ENCODE results near the gene SCN3B. TPM values are rescaled to one million over a fixed set of nuclear protein-coding genes. Genes with fewer than 3 reads are reported as not detected.

The SCN3B gene
- total RNA-seq, 1 donor from 2014 or later = 1.3 TPM

- no peak for DNase-seq (ENCODE audit: low spot score)
Measured at GRCh38 chr11:123601136-123601535, 53.3 kb downstream of the SCN3B start.

- no peak for DNase-seq (ENCODE audit: low spot score)
Measured at GRCh38 chr11:123597859-123598258, 56.6 kb downstream of the SCN3B start.

GRCh38 chr11:123594921-123595320 is 59.5 kb downstream of the SCN3B start:
- no peak for DNase-seq (ENCODE audit: low spot score)

- DNase-seq (ENCODE audit: low spot score) = no peak
Measured at GRCh38 chr11:123594188-123594901, 60.1 kb downstream of the SCN3B start.

- DNase-seq (ENCODE audit: low spot score) = no peak
Measured at GRCh38 chr11:123593570-123593969, 60.9 kb downstream of the SCN3B start.

GRCh38 chr11:123590296-123590912 is 64.0 kb downstream of the SCN3B start:
- DNase-seq (ENCODE audit: low spot score) = no peak

- no peak for DNase-seq (ENCODE audit: low spot score)
Measured at GRCh38 chr11:123588864-123589262, 65.6 kb downstream of the SCN3B start.

- no peak for DNase-seq (ENCODE audit: low spot score)
Measured at GRCh38 chr11:123588117-123588863, 66.1 kb downstream of the SCN3B start.

- no peak for DNase-seq (ENCODE audit: low spot score)
Measured at GRCh38 chr11:123587559-123587958, 66.9 kb downstream of the SCN3B start.

- no peak for DNase-seq (ENCODE audit: low spot score)
Measured at GRCh38 chr11:123587044-123587443, 67.4 kb downstream of the SCN3B start.

- no peak for DNase-seq (ENCODE audit: low spot score)
Measured at GRCh38 chr11:123586568-123586967, 67.9 kb downstream of the SCN3B start.

GRCh38 chr11:123585706-123586105 is 68.7 kb downstream of the SCN3B start:
- DNase-seq (ENCODE audit: low spot score) = no peak

GRCh38 chr11:123585206-123585605 is 69.2 kb downstream of the SCN3B start:
- DNase-seq (ENCODE audit: low spot score) = no peak

- DNase-seq (ENCODE audit: low spot score) = no peak
Measured at GRCh38 chr11:123584737-123585136, 69.7 kb downstream of the SCN3B start.

GRCh38 chr11:123584186-123584585 is 70.2 kb downstream of the SCN3B start:
- DNase-seq (ENCODE audit: low spot score) = no peak

- no peak for DNase-seq (ENCODE audit: low spot score)
Measured at GRCh38 chr11:123582992-123583504, 71.4 kb downstream of the SCN3B start.

- no peak for DNase-seq (ENCODE audit: low spot score)
Measured at GRCh38 chr11:123581651-123582399, 72.6 kb downstream of the SCN3B start.

- DNase-seq (ENCODE audit: low spot score) = no peak
Measured at GRCh38 chr11:123580557-123581275, 73.7 kb downstream of the SCN3B start.

- DNase-seq (ENCODE audit: low spot score) = no peak
Measured at GRCh38 chr11:123580137-123580536, 74.3 kb downstream of the SCN3B start.

GRCh38 chr11:123579482-123579812 is 75.0 kb downstream of the SCN3B start:
- DNase-seq (ENCODE audit: low spot score) = no peak

All from mesenteric fat pad (tissue), 1 donor.